Activated CD4-positive, alpha-beta memory T cell treated with anti-CD3 and anti-CD28 coated beads, Interleukin-2, amount 10 ng/mL, durations not matched to agents 7 days and 5 days (primary cell): ENCODE results near the gene BMPER. TPM values are rescaled to one million over a fixed set of nuclear protein-coding genes. Genes with fewer than 3 reads are reported as not detected.

Experiments
- CTCF ChIA-PET: fragments of 350-600 bp; sonication (Branson Sonifier 250); formaldehyde crosslinking; loops from one replicate; lab custom pipeline; 2021; ENCODE audit warnings: antibody characterized with exemption, inconsistent platforms; lab: Charles Lee
- POLR2A ChIA-PET: fragments of 350-600 bp; sonication (Branson Sonifier 250); formaldehyde crosslinking; loops from one replicate; lab custom pipeline; 2021; ENCODE audit warnings: antibody characterized with exemption; lab: Charles Lee
- DNase-seq: peaks from one replicate; pipeline ENCODE4 v3.0.0-alpha.2; 2020
- H3K27ac Mint-ChIP-seq: one replicate; pipeline ENCODE4 v1.8.0; 2021; ENCODE audit warnings: mild to moderate bottlenecking, mixed read lengths
- H3K27me3 Mint-ChIP-seq: one replicate; pipeline ENCODE4 v1.8.0; 2021; ENCODE audit warnings: mixed read lengths
- H3K36me3 Mint-ChIP-seq: one replicate; pipeline ENCODE4 v1.8.0; 2021; ENCODE audit warnings: low read depth, mixed read lengths
- H3K4me1 Mint-ChIP-seq: one replicate; pipeline ENCODE4 v1.8.0; 2021; ENCODE audit warnings: mixed read lengths
- H3K4me3 Mint-ChIP-seq: one replicate; pipeline ENCODE4 v1.8.0; 2021; ENCODE audit warnings: mild to moderate bottlenecking, mixed read lengths
- H3K9me3 Mint-ChIP-seq: one replicate; pipeline ENCODE4 v1.8.0; 2021; ENCODE audit warnings: mixed read lengths
- total RNA-seq, 2 experiments: library from RNA; stranded (reverse); gene quantifications; one replicate each; pipeline ENCODE4 v1.2.3, GENCODE V29; 2021

The BMPER gene
- total RNA-seq, 2 experiments from 2014 or later, result not detected

DNA sequence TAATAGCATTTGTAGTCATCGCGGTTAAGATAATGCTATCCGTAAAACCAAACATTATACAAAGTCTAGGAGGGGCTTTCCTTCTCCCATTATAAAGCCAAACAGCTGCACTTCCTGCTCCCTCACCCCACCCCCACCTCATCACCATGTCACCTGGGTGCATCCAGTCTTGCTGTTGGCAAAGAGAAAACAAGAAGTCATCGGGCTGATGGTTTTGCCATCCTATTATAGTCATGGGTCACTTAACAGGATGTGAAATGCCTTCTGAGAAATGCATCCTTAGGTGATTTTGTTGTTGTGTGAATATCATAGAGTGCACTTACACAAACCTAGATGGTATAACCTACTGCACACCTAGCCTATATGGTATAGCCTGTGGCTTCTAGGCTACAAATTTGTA is 157.0 kb downstream of the BMPER start:
- Mint-ChIP-seq H3K4me1 (no peaks in the 10 kb centered on the region), H3K9me3 (no peaks in the 10 kb centered on the region), H3K27me3 (no peaks in the 10 kb centered on the region), H3K36me3 (no peaks in the 10 kb centered on the region), H3K4me3 (no peak overlapping the region), H3K27ac (no peak overlapping the region)
- no peak for DNase-seq
- POLR2A ChIA-PET, result no interaction called here
- CTCF ChIA-PET, result no interaction called here

GRCh38 chr7:34062826-34063225 is 157.5 kb downstream of the BMPER start:
- CTCF ChIA-PET, result no interaction called here
- Mint-ChIP-seq H3K27me3 (no peaks in the 10 kb centered on the region), H3K27ac (no peak overlapping the region), H3K4me1 (no peaks in the 10 kb centered on the region), H3K4me3 (no peak overlapping the region), H3K9me3 (no peaks in the 10 kb centered on the region), H3K36me3 (no peaks in the 10 kb centered on the region)
- POLR2A ChIA-PET, result no interaction called here
- no peak for DNase-seq

- no peak for DNase-seq
- no peaks in the 10 kb centered on the region for H3K27me3 Mint-ChIP-seq
- no peaks in the 10 kb centered on the region for H3K36me3 Mint-ChIP-seq
- POLR2A ChIA-PET, result no interaction called here
- H3K9me3 Mint-ChIP-seq, result no peaks in the 10 kb centered on the region
- no peak overlapping the region for H3K4me3 Mint-ChIP-seq
- CTCF ChIA-PET, result interaction anchor here (1.0 kb wide), 1 partner anchor 24 kb away, joined by 6 read pairs; no protein-coding TSS in a partner anchor
- peaks cover 2% of the 10 kb centered on the region for H3K4me1 Mint-ChIP-seq
- H3K27ac Mint-ChIP-seq, result no peak overlapping the region
These were observed 159.3 kb downstream of the BMPER start for GRCh38 chr7:34064519-34065158.

DNA sequence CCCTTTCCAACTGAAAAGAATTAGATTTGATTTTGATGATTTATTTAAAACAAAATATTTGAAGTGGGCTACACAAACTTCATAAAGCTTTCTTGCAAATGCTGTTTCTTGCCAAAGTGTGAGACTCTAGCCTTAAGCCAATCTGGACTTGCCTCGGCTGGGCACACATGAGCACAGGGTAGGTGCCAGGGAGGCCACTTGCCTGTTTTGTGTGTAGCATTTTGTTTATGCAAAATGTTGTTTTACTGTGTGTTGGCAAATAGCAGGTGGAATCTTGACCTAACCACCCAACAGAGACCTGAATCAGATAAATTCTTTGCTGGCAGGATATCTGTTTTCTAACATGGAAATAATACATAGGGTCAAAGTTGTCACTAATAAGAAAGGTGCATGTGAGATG is 161.1 kb downstream of the BMPER start:
- Mint-ChIP-seq H3K27me3 (no peaks in the 10 kb centered on the region), H3K9me3 (no peaks in the 10 kb centered on the region), H3K4me3 (no peak overlapping the region), H3K27ac (no peak overlapping the region), H3K4me1 (peaks cover 8% of the 10 kb centered on the region), H3K36me3 (no peaks in the 10 kb centered on the region)
- DNase-seq, result no peak
- POLR2A ChIA-PET, result no interaction called here
- CTCF ChIA-PET, result no interaction called here

DNA sequence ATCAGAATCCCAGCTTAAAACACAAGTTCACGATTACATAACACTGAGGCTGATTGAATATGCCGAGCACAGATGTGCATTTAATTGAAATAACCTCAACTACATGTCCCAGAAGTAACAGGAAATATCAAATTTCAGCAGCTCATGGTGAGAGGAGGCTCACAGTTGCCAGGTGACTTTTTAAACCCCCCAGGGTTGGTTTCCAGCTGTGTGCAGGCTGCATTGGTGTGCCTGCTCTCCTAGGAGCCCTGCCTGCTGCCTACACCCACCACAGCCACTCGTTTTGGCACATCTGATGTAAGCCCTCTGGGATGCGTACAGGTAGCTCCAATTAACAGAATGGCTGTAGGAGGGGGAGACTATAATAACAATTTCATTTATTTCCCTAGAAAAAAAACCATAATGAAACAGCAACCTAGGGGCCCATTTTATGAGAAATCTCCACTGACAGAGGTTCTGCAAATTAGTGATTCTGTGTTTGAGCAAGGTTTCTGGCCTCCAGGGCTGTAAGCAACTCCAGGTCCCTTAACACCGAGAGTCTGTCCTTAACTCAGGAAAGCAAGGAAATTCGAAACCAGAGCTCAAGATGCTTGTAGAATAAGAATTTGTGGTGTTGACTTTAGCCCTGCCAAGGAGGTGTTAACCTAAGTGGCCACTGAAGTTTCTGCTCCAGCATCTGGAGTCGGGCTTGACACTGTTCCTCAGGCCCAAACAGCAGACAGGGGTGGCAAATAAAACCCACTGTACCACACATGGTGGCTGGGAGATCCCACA is 161.9 kb downstream of the BMPER start:
- H3K9me3 Mint-ChIP-seq, result no peaks in the 10 kb centered on the region
- no peak overlapping the region for H3K4me3 Mint-ChIP-seq
- ChIA-PET POLR2A (no interaction called here), CTCF (no interaction called here)
- no peak for DNase-seq
- peaks cover 8% of the 10 kb centered on the region for H3K4me1 Mint-ChIP-seq
- no peaks in the 10 kb centered on the region for H3K36me3 Mint-ChIP-seq
- H3K27ac Mint-ChIP-seq, result no peak overlapping the region
- H3K27me3 Mint-ChIP-seq, result no peaks in the 10 kb centered on the region

- Mint-ChIP-seq H3K4me1 (peaks cover 8% of the 10 kb centered on the region), H3K4me3 (no peak overlapping the region), H3K36me3 (no peaks in the 10 kb centered on the region), H3K27ac (no peak overlapping the region), H3K9me3 (no peaks in the 10 kb centered on the region), H3K27me3 (no peaks in the 10 kb centered on the region)
- POLR2A ChIA-PET, result no interaction called here
- no peak for DNase-seq
- CTCF ChIA-PET, result no interaction called here
These were observed 164.3 kb downstream of the BMPER start for GRCh38 chr7:34069676-34070075.

- no peak for DNase-seq
- H3K9me3 Mint-ChIP-seq, result no peaks in the 10 kb centered on the region
- ChIA-PET POLR2A (no interaction called here), CTCF (interaction anchor here (0.6 to 0.7 kb wide), 2 partner anchors 9 to 26 kb away, joined by 3 read pairs; no protein-coding TSS in a partner anchor)
- H3K27ac Mint-ChIP-seq, result peak overlapping the region; percentile 50
- H3K36me3 Mint-ChIP-seq, result no peaks in the 10 kb centered on the region
- H3K27me3 Mint-ChIP-seq, result no peaks in the 10 kb centered on the region
- H3K4me1 Mint-ChIP-seq, result peaks cover 8% of the 10 kb centered on the region
- no peak overlapping the region for H3K4me3 Mint-ChIP-seq
These were observed 165.4 kb downstream of the BMPER start for GRCh38 chr7:34070511-34071323.

DNA sequence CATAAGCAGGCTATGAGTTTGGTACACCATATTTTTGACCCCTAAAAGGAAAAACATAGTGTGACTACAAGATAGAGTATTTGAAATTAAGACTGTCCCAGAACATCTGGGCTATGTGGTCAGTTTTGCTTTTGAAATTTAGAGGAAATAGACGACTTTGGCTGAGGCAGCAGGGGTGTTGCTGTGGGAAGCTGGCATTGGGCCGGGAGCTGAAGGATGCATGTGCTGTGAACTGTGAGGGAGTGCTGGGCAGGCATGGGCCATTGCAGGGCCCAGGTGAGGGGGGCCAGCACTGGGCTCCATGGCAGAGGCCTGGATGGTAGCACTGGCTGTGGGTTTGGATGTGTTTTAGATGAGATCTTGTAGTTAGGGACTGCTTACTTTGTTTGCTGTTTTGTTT is 168.3 kb downstream of the BMPER start:
- Mint-ChIP-seq H3K9me3 (no peaks in the 10 kb centered on the region), H3K4me3 (no peak overlapping the region), H3K27ac (no peak overlapping the region), H3K27me3 (no peaks in the 10 kb centered on the region), H3K4me1 (peaks cover 8% of the 10 kb centered on the region), H3K36me3 (no peaks in the 10 kb centered on the region)
- ChIA-PET POLR2A (no interaction called here), CTCF (no interaction called here)
- DNase-seq, result no peak

DNA sequence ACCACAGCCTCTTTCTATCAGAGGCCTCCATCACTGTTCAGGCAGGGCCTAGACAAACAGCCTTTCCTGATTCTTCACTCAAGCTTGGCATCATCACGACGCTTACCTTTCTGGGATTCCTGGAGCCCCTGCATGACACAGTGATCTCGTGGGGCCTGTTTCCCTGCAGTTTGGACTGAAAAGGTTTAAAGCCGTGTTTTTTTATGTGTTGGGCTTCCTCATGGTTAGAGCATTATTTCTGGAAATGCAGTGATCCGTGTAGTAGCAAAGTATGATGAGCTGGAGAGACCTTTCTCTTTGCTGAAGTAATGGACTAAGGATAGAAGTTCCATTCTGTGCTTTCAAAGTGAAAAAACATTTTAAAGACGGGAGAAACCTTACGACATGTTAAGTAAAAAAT is 169.1 kb downstream of the BMPER start:
- no peaks in the 10 kb centered on the region for H3K36me3 Mint-ChIP-seq
- no peak overlapping the region for H3K4me3 Mint-ChIP-seq
- no peak overlapping the region for H3K27ac Mint-ChIP-seq
- no peak for DNase-seq
- peaks cover 7% of the 10 kb centered on the region for H3K4me1 Mint-ChIP-seq
- H3K27me3 Mint-ChIP-seq, result no peaks in the 10 kb centered on the region
- H3K9me3 Mint-ChIP-seq, result no peaks in the 10 kb centered on the region
- ChIA-PET POLR2A (no interaction called here), CTCF (no interaction called here)

DNA sequence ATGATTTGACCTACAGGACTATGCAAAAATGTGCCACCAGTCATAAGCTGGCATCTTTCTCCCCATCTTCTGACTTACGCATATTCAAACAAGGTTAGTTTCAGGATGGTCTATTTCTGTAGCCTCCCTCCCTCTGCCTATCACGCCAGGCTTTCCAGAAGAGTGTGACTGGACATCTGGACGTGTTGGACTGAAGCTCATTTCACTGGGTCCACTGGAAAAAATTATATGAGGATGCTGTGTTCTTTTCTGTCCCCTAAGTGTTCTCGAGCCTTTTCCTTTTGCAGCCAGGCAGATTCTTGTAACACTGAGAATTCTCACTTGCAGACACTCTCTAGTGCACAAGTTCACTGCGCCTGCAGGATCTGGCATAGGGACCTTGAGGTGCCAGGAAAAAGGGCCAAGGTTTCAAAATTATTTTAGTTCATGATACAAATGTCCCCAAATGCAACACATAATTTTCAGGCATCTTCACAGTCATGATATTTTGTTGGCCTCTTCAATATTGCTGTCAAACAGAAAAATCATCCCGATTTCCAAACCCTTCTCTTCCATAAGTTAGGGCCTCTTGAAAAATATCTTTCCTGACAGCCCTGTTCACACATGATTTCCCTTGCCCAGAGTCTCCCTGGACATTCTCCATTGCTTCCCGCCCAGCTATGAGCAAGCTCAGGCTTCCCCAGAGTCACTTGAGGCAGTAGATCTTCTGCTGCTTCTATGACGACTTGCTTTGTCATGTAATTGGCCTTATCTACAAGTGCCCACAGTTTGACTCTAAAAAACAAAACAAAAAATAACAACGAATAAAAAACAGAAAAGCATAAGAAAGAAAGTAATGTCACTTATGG is 170.4 kb downstream of the BMPER start:
- Mint-ChIP-seq H3K27ac (no peak overlapping the region), H3K4me1 (peaks cover 2% of the 10 kb centered on the region), H3K27me3 (no peaks in the 10 kb centered on the region), H3K9me3 (no peaks in the 10 kb centered on the region), H3K36me3 (no peaks in the 10 kb centered on the region), H3K4me3 (no peak overlapping the region)
- CTCF ChIA-PET, result no interaction called here
- no peak for DNase-seq
- POLR2A ChIA-PET, result no interaction called here

- Mint-ChIP-seq H3K4me1 (no peaks in the 10 kb centered on the region), H3K27me3 (no peaks in the 10 kb centered on the region), H3K36me3 (no peaks in the 10 kb centered on the region), H3K9me3 (no peaks in the 10 kb centered on the region), H3K4me3 (no peak overlapping the region), H3K27ac (no peak overlapping the region)
- ChIA-PET POLR2A (no interaction called here), CTCF (no interaction called here)
- no peak for DNase-seq
These were observed 171.8 kb downstream of the BMPER start for GRCh38 chr7:34077168-34077567.

- no peak for DNase-seq
- Mint-ChIP-seq H3K36me3 (no peaks in the 10 kb centered on the region), H3K27me3 (no peaks in the 10 kb centered on the region), H3K27ac (no peak overlapping the region), H3K4me1 (no peaks in the 10 kb centered on the region), H3K4me3 (no peak overlapping the region), H3K9me3 (no peaks in the 10 kb centered on the region)
- POLR2A ChIA-PET, result no interaction called here
- CTCF ChIA-PET, result no interaction called here
These were observed 173.5 kb downstream of the BMPER start for GRCh38 chr7:34078864-34079263.

GRCh38 chr7:34080513-34080912 is 175.2 kb downstream of the BMPER start:
- H3K27ac Mint-ChIP-seq, result no peak overlapping the region
- H3K4me3 Mint-ChIP-seq, result no peak overlapping the region
- ChIA-PET CTCF (no interaction called here), POLR2A (no interaction called here)
- no peaks in the 10 kb centered on the region for H3K9me3 Mint-ChIP-seq
- no peaks in the 10 kb centered on the region for H3K36me3 Mint-ChIP-seq
- no peaks in the 10 kb centered on the region for H3K27me3 Mint-ChIP-seq
- no peak for DNase-seq
- no peaks in the 10 kb centered on the region for H3K4me1 Mint-ChIP-seq
